Measurements from ENCODE around the gene LMF1.

Gene LMF1

DNA sequence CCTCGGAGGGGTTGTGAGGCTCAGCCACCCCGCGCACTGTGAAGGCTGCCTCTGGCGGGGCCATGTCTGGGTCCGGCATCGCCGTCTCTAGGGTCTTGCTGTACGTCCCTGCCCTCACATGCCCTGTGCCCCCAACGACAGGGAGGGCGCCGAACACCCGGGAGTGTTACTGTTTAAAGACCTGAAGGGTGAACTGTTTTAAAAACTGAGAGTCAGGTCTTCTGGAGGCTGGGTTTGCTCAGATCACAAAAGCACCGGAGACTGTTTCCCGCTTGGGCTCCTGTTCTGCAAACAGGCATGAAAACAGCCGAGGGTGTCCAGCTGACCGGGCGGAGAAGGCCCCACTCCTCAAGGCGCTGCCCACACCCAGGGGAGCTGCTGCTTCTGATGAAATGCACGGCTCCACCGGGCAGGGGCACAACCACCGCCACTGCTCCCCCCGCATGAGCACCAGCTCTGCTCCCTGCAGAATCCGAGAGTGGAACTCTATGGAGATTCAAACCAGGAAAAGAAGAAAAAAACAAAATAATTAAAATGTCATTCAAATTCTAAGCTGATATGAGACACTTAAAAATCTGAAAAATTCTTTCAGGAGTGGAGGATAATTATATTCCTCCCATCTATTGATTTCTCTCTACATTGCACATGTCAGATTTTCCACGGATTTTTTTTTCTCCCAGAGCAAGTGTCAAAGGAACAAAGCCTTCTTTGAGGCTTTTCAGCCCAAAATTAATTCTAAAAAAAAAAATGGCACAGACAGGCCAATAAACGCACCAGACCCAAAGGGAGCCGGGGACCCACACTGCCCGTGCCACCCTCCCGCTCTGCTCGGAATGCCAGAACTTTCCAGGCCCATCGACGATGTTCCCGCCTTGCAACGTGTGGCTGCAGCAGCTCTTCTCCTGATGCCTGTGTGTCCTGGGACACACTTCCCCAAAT is 74.3 kb downstream of the LMF1 start:
- no peak for DNase-seq (ENCODE audit: low read depth)
- TF ChIP-seq, protein P1, sequence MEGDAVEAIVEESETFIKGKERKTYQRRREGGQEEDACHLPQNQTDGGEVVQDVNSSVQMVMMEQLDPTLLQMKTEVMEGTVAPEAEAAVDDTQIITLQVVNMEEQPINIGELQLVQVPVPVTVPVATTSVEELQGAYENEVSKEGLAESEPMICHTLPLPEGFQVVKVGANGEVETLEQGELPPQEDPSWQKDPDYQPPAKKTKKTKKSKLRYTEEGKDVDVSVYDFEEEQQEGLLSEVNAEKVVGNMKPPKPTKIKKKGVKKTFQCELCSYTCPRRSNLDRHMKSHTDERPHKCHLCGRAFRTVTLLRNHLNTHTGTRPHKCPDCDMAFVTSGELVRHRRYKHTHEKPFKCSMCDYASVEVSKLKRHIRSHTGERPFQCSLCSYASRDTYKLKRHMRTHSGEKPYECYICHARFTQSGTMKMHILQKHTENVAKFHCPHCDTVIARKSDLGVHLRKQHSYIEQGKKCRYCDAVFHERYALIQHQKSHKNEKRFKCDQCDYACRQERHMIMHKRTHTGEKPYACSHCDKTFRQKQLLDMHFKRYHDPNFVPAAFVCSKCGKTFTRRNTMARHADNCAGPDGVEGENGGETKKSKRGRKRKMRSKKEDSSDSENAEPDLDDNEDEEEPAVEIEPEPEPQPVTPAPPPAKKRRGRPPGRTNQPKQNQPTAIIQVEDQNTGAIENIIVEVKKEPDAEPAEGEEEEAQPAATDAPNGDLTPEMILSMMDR (IDR thresholded peaks at IDR 0.05; ENCODE audit: low read depth, low read length, missing control alignments) = no peak
- H3K4me3 ChIP-seq (ENCODE audit: low read depth, low read length) = no peak overlapping the region

DNA sequence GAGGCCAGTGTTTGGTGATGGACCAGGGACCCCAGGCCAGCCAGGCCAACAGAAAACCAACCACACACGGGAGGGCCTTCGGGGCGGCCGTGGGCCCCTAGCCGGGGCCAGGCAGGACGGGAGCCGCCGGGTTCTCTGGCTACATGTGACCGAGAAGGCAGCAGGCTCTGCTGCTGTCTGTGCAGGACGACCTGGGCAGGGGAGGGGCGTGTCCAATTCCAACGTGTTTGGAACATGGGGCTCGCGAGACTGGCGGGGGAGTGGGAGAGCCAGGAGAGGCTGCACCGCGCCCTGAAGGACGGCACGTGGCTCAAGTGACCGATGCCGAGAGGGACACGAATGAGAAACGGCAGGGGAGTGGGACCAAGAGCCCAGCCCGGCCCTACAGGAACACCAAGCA is 75.4 kb downstream of the LMF1 start:
- TF ChIP-seq, protein P1 (IDR thresholded peaks at IDR 0.05; ENCODE audit: low read depth, low read length, missing control alignments) = no peak
- DNase-seq (ENCODE audit: low read depth) = no peak
- no peak overlapping the region for H3K4me3 ChIP-seq (ENCODE audit: low read depth, low read length)

DNA sequence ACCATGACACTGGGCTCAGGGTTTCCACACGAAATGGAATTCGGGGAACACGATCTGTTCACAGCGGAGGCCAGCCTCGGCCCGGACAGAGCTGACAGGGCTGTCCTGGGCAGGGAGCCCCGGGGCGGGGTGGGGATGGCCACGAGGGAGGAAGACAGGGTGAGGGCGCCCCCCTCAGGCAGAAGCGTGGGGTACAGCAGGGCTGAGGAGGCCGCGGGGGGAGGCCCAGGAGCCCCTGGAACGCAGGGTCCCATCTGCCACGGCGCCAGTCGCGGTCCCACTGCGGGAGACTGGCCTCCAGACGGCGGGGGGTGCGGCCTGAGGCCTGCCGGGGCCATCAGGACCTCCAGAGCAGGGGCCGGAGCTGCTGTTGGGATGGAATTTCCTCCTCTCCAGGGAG is 75.9 kb downstream of the LMF1 start:
- no peak overlapping the region for H3K4me3 ChIP-seq (ENCODE audit: low read depth, low read length)
- TF ChIP-seq, protein P1 (IDR thresholded peaks at IDR 0.05; ENCODE audit: low read depth, low read length, missing control alignments) = no peak
- no peak for DNase-seq (ENCODE audit: low read depth)

DNA sequence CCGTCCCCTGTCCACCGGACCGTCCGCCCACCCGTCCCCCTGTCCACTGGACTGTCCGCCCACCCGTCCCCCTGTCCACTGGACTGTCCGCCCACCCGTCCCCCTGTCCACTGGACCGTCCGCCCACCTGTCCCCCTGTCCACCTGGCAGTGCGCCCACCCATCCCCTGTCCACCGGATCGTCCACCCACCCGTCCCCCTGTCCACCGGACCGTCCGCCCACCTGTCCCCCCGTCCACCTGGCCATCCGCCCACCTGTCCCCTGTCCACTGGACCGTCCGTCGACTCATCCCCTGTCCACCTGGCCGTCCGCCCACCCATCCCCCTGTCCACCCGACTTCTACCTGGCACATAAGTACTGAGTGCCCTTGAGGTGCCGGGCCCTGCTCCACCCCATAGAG is 76.6 kb downstream of the LMF1 start:
- DNase-seq (ENCODE audit: low read depth) = no peak
- TF ChIP-seq, protein P1 (IDR thresholded peaks at IDR 0.05; ENCODE audit: low read depth, low read length, missing control alignments) = no peak
- H3K4me3 ChIP-seq (ENCODE audit: low read depth, low read length) = no peak overlapping the region

DNA sequence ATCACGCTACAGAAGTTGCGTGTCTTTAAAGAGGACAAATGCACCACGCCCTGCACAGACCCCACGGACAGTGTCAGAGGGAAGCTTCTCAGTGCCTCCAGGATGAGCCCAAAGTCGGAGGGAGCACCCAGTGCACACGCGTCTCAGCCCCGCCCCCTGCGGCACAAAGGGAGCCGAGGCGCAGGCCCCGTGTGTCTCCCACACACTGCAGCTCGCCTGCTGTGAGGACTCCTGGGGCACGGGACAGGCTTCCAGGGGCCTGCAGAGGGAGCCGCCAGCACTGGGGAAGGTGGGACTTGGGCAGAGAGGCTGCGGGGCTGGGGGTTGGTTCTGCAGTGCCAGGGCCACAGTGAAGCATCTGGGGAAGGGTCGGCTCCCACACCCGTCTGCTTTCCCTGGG is 77.4 kb downstream of the LMF1 start:
- no peak overlapping the region for H3K4me3 ChIP-seq (ENCODE audit: low read depth, low read length)
- TF ChIP-seq, protein P1 (IDR thresholded peaks at IDR 0.05; ENCODE audit: low read depth, low read length, missing control alignments) = no peak
- no peak for DNase-seq (ENCODE audit: low read depth)

DNA sequence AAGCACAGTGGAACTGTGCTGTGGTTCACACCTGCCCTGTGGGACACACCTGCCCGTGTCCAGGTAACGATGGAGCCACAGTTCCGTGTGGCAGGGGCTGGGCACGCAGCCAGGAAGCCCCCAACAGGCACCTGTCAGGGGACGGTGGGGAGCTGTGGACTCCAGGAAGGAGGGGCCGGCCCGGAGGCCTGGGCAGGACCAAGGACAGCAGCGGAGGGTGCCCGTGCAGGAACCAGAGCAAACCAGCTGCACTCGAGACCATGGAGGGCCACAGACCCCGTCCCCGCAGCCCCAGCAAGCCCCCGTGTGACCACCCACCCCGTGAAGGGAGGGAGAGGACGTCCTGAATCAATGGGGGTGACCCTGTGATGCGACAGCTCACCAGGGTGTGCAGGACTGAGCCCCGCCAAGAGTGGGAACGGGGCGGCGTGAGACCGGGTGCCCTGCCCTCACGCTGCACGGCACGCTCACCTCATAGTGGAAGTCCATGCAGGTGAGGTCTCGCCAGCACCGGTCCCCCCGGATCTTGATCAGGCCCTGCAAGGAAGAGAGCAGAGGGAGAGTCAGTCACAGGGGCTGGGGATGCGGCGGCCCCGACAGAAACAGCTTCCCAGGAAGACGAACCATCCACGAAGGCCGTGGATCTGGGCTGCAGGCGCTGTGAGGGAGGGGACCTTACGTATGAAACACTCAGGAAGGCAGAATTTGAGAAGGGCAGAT is 78.1 kb downstream of the LMF1 start:
- no peak for DNase-seq (ENCODE audit: low read depth)

More for the DNA sequence above, 78.1 kb downstream of the LMF1 start:
- H3K4me3 ChIP-seq (ENCODE audit: low read depth, low read length) = no peak overlapping the region
- TF ChIP-seq, protein P1 (IDR thresholded peaks at IDR 0.05; ENCODE audit: low read depth, low read length, missing control alignments) = no peak

Data from GM12864 (cell line).